H1 (cell line): ENCODE results near the gene CHAC1. TPM values are rescaled to one million over a fixed set of nuclear protein-coding genes. Genes with fewer than 3 reads are reported as not detected.

Experiments
- CTCF ChIA-PET: fragments of 300-600 bp; sonication (Branson Sonifier 250); formaldehyde crosslinking; loops from one replicate; lab custom pipeline; 2021; ENCODE audit not compliant: partially characterized antibody; lab: Charles Lee
- POLR2A ChIA-PET: fragments of 300-600 bp; sonication (Branson Sonifier 250); formaldehyde crosslinking; loops from one replicate; lab custom pipeline; 2021; ENCODE audit warnings: inconsistent platforms; ENCODE audit not compliant: partially characterized antibody; lab: Charles Lee
- DNase-seq, 2 experiments: peaks; one replicate each; pipeline versions ENCODE4 v3.0.0 to v3.0.0-alpha.2; 2010 to 2022; ENCODE audit warnings: low spot score in 2 of 2, low read depth in 1 of 2, mixed read lengths in 1 of 2
- FAIRE-seq: peaks from 2 replicates; lab custom pipeline; 2011; peaks lifted over from hg19 to GRCh38; lab: Jason Lieb, UNC
- H2AFZ ChIP-seq: 2 replicates; pipeline ENCODE4 v1.8.1; 2012; ENCODE audit warnings: low read length, inconsistent platforms
- H2AK5ac ChIP-seq: 2 replicates; pipeline ENCODE4 v1.6.1; 2013; ENCODE audit warnings: low read depth, low read length
- H2BK120ac ChIP-seq: replicated peaks from 2 replicates; pipeline ENCODE3; 2013; ENCODE audit warnings: low read depth, low read length, inconsistent platforms
- H2BK12ac ChIP-seq: 2 replicates; pipeline ENCODE4 v1.6.1; 2013; ENCODE audit warnings: low read depth, low read length
- H2BK15ac ChIP-seq: 2 replicates; pipeline ENCODE4 v1.6.1; 2013; ENCODE audit warnings: low read length
- H2BK20ac ChIP-seq: 2 replicates; pipeline ENCODE4 v1.6.1; 2013; ENCODE audit warnings: low read length
- H2BK5ac ChIP-seq: 2 replicates; pipeline ENCODE4 v1.6.1; 2013; ENCODE audit warnings: low read depth, low read length
- H3K14ac ChIP-seq: 2 replicates; pipeline ENCODE4 v1.6.1; 2013; ENCODE audit warnings: inconsistent platforms; ENCODE audit not compliant: insufficient read length
- H3K18ac ChIP-seq: 2 replicates; pipeline ENCODE4 v1.6.1; 2013; ENCODE audit warnings: low read length; ENCODE audit errors: extremely low read depth
- H3K23ac ChIP-seq: 2 replicates; pipeline ENCODE4 v1.6.1; 2013; ENCODE audit warnings: inconsistent platforms; ENCODE audit not compliant: insufficient read length
- H3K23me2 ChIP-seq: 2 replicates; pipeline ENCODE4 v1.6.1; 2013; ENCODE audit warnings: low read depth, low read length
- H3K27ac ChIP-seq: 2 replicates; pipeline ENCODE4 v1.6.1; 2011; ENCODE audit warnings: low read depth, low read length, inconsistent platforms
- H3K27me3 ChIP-seq, 4 experiments: replicated peaks in 1 of 4; 1 replicate in 1 of 4; 2 replicates in 3 of 4; pipeline versions ENCODE4 v1.6.1 to v1.8.1; 2011 to 2013; ENCODE audit warnings: low read length in 3 of 4, mild to moderate bottlenecking in 3 of 4, inconsistent platforms in 2 of 4, mixed read lengths in 2 of 4, moderate library complexity in 1 of 4; ENCODE audit not compliant: control insufficient read depth in 3 of 4, insufficient read depth in 3 of 4; ENCODE audit errors: extremely low read depth in 1 of 4
- H3K36me3 ChIP-seq, 4 experiments: 2 replicates each; pipeline versions ENCODE4 v1.6.1 to v1.8.1; 2011 to 2013; ENCODE audit warnings: mild to moderate bottlenecking in 4 of 4, low read length in 3 of 4, moderate library complexity in 2 of 4, control low read depth in 1 of 4, inconsistent platforms in 1 of 4; ENCODE audit not compliant: insufficient read depth in 4 of 4, control insufficient read depth in 2 of 4
- H3K4ac ChIP-seq: replicated peaks from 2 replicates; pipeline ENCODE3; 2013; ENCODE audit warnings: low read length, low read depth, mixed read lengths, inconsistent platforms; ENCODE audit not compliant: insufficient read length
- H3K4me1 ChIP-seq, 4 experiments: replicated peaks in 1 of 4; 1 replicate in 1 of 4; 2 replicates in 3 of 4; pipeline versions ENCODE4 v1.6.1 to v1.8.1; 2011 to 2013; ENCODE audit warnings: low read length in 3 of 4, inconsistent platforms in 2 of 4, mixed read lengths in 1 of 4; ENCODE audit not compliant: insufficient read depth in 4 of 4, control insufficient read depth in 3 of 4
- H3K4me2 ChIP-seq, 2 experiments: 2 replicates each; pipeline versions ENCODE4 v1.6.1 to v1.8.1; 2011 to 2013; ENCODE audit warnings: low read depth in 2 of 2, low read length in 2 of 2, control low read depth in 1 of 2, inconsistent platforms in 1 of 2, mild to moderate bottlenecking in 1 of 2; ENCODE audit not compliant: insufficient read depth in 1 of 2
- H3K4me3 ChIP-seq, 4 experiments: fragments of 200-600, 300-600 bp in 1 of 4; sonication (generic), shearing (Covaris generic), sonication (Bioruptor Twin) in 1 of 4; 2 replicates each; pipeline versions ENCODE4 v1.5.1 to v1.8.1; 2011 to 2016; ENCODE audit warnings: low read length in 4 of 4, low read depth in 3 of 4, control low read depth in 2 of 4, inconsistent platforms in 2 of 4, mild to moderate bottlenecking in 2 of 4, mixed read lengths in 1 of 4, moderate library complexity in 1 of 4; ENCODE audit not compliant: insufficient read depth in 2 of 4; ENCODE audit errors: extremely low read depth in 1 of 4
- H3K56ac ChIP-seq: replicated peaks from 2 replicates; pipeline ENCODE3; 2013; ENCODE audit warnings: low read depth, mild to moderate bottlenecking, mixed read lengths, low read length, inconsistent platforms; ENCODE audit not compliant: insufficient read length
- H3K79me1 ChIP-seq: 2 replicates; pipeline ENCODE4 v1.6.1; 2013; ENCODE audit warnings: low read depth, low read length, control low read depth
- H3K79me2 ChIP-seq, 2 experiments: 2 replicates each; pipeline versions ENCODE4 v1.6.1 to v1.8.1; 2012 to 2013; ENCODE audit warnings: low read length in 2 of 2, mild to moderate bottlenecking in 2 of 2, inconsistent platforms in 1 of 2; ENCODE audit not compliant: insufficient read depth in 2 of 2, control insufficient read depth in 1 of 2
- H3K9ac ChIP-seq, 4 experiments: replicated peaks in 1 of 4; 1 replicate in 1 of 4; 2 replicates in 3 of 4; pipeline versions ENCODE4 v1.6.1 to v1.8.1; 2011 to 2013; ENCODE audit warnings: low read depth in 3 of 4, low read length in 3 of 4, control low read depth in 2 of 4, mild to moderate bottlenecking in 2 of 4, moderate library complexity in 2 of 4, inconsistent platforms in 1 of 4; ENCODE audit errors: extremely low read depth in 1 of 4
- H3K9me3 ChIP-seq, 2 experiments: 2 replicates each; pipeline versions ENCODE4 v1.6.1 to v1.8.1; 2012 to 2013; ENCODE audit warnings: mild to moderate bottlenecking in 2 of 2, moderate library complexity in 2 of 2, control low read depth in 1 of 2, inconsistent platforms in 1 of 2, low read depth in 1 of 2, low read length in 1 of 2, mixed read lengths in 1 of 2; ENCODE audit not compliant: insufficient read depth in 2 of 2
- H4K20me1 ChIP-seq, 2 experiments: replicated peaks in 1 of 2; 2 replicates each; pipeline versions ENCODE3 to v1.8.1; 2011 to 2013; ENCODE audit warnings: inconsistent platforms in 2 of 2, low read length in 2 of 2, mild to moderate bottlenecking in 1 of 2; ENCODE audit not compliant: insufficient read depth in 2 of 2, control insufficient read depth in 1 of 2
- H4K5ac ChIP-seq: 2 replicates; pipeline ENCODE4 v1.6.1; 2013; ENCODE audit warnings: low read length, low read depth, mixed read lengths, inconsistent platforms; ENCODE audit not compliant: insufficient read length
- H4K8ac ChIP-seq: 2 replicates; pipeline ENCODE4 v1.8.0; 2013; ENCODE audit warnings: mild to moderate bottlenecking, moderate library complexity, low read length, inconsistent platforms; ENCODE audit not compliant: insufficient read depth; ENCODE audit errors: extremely low read depth
- H4K91ac ChIP-seq: replicated peaks from 2 replicates; pipeline ENCODE3; 2013; ENCODE audit warnings: low read length, mixed read lengths, inconsistent platforms; ENCODE audit not compliant: insufficient read length
- BACH1 ChIP-seq: IDR thresholded peaks from 2 replicates; pipeline ENCODE4 v1.6.1; 2012; ENCODE audit warnings: low read length, improper control_type of control experiment
- CTBP2 ChIP-seq: IDR thresholded peaks from 2 replicates; pipeline ENCODE4 v1.7.0; 2011; ENCODE audit warnings: borderline replicate concordance, mild to moderate bottlenecking, moderate library complexity, mixed read lengths, low read length; ENCODE audit not compliant: insufficient read depth, insufficient read length
- FOSL1 ChIP-seq: IDR thresholded peaks from 2 replicates; pipeline ENCODE4 v1.6.1; 2011; ENCODE audit warnings: mild to moderate bottlenecking, low read depth, low read length, moderate library complexity; ENCODE audit not compliant: insufficient read depth
- KDM4A ChIP-seq: IDR thresholded peaks from one replicate; pipeline ENCODE4 v1.7.1; 2012; ENCODE audit warnings: low read depth, mild to moderate bottlenecking, moderate library complexity, low read length, inconsistent platforms; ENCODE audit not compliant: severe bottlenecking
- POLR2A ChIP-seq, 2 experiments: IDR thresholded peaks; 1 replicate in 1 of 2; 2 replicates in 1 of 2; pipeline ENCODE4 v1.6.1; 2011; ENCODE audit warnings: low read depth in 2 of 2, low read length in 2 of 2, mild to moderate bottlenecking in 2 of 2; ENCODE audit errors: control extremely low read depth in 1 of 2
- SP1 ChIP-seq: IDR thresholded peaks from 2 replicates; pipeline ENCODE4 v1.6.1; 2011; ENCODE audit warnings: low read depth, low read length
- SUZ12 ChIP-seq: fragments of 200-600 bp; sonication (generic); IDR thresholded peaks from 2 replicates; pipeline ENCODE4 v1.6.1; 2012; ENCODE audit warnings: mild to moderate bottlenecking, inconsistent platforms, low read length, moderate library complexity, mixed read lengths
- TAF7 ChIP-seq: optimal IDR thresholded peaks from 2 replicates; pipeline ENCODE3; 2011; ENCODE audit warnings: low read depth, mild to moderate bottlenecking, inconsistent platforms, low read length, moderate library complexity, borderline replicate concordance
- WGBS, 2 experiments: shearing (Covaris generic) in 1 of 2; methylation state at CpG; one replicate each; pipeline versions ENCODE4 v1.1.6 to v1.1.7; 2013 to 2015; ENCODE audit warnings: low lambda C conversion rate in 2 of 2, mixed read lengths in 2 of 2, inconsistent platforms in 1 of 2, low coverage in 1 of 2, missing lambda C conversion rate in 1 of 2; ENCODE audit not compliant: insufficient replicate concordance in 2 of 2, insufficient coverage in 1 of 2, insufficient read length in 1 of 2; ENCODE audit errors: extremely low coverage in 1 of 2, missing lambda C conversion rate in 1 of 2; 5-methylcytosine and 5-hydroxymethylcytosine counted together
- polyA plus RNA-seq, 7 experiments: library from polyadenylated mRNA; depleted of rRNA in 3 of 7; stranded (reverse) in 5 of 7; unstranded in 2 of 7; fragments of >200 nt in 5 of 7; fragments of 200-250 nt in 2 of 7; gene quantifications; 1 replicate in 5 of 7; 2 replicates in 1 of 7; 4 replicates in 1 of 7; pipeline versions ENCODE4 v1.2.1 to v1.2.3, GENCODE V29; 2011 to 2013; ENCODE audit warnings: missing spikeins in 2 of 7, mixed read lengths in 2 of 7
- total RNA-seq: library from RNA; stranded (reverse); fragmentation: NEBNext Ultra II Directional; extraction: Animal tissue kit (Norgen Biotek cat#: 25700); gene quantifications from 2 replicates; pipeline ENCODE4 v1.2.1, GENCODE V29; 2021
- TF ChIP-seq, protein P1 (sequence below): IDR thresholded peaks from 2 replicates; pipeline ENCODE4 v1.6.1; 2012; ENCODE audit warnings: inconsistent platforms
- TF ChIP-seq, protein P2 (sequence below): IDR thresholded peaks from 2 replicates; pipeline ENCODE4 v1.6.1; 2012; ENCODE audit warnings: inconsistent platforms

The CHAC1 gene
- total and polyA plus RNA-seq, 2 of the 8 experiments (the other 6 are each of a cell fraction or from before 2014, with no cell fraction given), result 34.3 to 159 TPM

DNA sequence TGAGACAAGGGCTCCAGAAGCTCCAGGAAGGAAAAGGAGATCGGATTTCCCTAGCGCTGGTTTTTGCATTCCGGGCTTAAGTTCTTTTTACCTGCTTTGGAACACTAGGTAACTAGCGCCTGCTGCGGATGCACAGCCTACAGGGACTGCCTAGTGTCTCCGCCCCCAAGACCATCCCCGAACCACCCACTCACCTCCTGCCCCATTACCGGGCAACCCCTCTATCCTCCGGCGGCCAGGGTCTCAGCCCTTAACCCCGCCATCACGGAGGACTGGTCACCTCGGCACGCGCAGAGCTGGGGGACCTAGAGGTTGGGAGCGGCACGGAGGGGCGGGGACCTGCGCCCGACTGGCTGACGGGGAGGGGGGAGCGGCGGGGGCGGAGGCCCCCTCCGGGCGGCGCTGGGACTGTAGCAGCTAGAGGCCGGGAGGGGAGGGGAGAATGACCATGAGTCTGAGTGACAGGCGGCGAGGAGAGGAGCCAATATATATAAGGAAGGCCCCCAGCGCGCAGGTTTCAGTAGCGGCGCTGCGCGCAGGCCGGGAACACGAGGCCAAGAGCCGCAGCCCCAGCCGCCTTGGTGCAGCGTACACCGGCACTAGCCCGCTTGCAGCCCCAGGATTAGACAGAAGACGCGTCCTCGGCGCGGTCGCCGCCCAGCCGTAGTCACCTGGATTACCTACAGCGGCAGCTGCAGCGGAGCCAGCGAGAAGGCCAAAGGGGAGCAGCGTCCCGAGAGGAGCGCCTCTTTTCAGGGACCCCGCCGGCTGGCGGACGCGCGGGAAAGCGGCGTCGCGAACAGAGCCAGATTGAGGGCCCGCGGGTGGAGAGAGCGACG is 24.2 kb upstream of the CHAC1 start, which contains the start of gene DLL4:
Gene DLL4 (plus strand): TSS at position 520 of the 839 bp plus-strand sequence. CDS start 329 bp downstream, outside the sequence.
- H3K23me2 ChIP-seq, result peaks cover 29% of the 10 kb centered on the region; the same call in 1 of the 2 replicates
- no peaks in the 10 kb centered on the region for H3K79me2 ChIP-seq
- H4K5ac ChIP-seq, result no peak within 1 kb of the TSS
- H3K14ac ChIP-seq, result no peak within 1 kb of the TSS
- H3K27ac ChIP-seq, result no peak within 1 kb of the TSS
- FAIRE-seq, result no peak
- peak within 1 kb of the TSS; percentile 31 to 71 (median 46) for H3K4me3 ChIP-seq
- ChIA-PET POLR2A (interaction anchor here (0.9 to 43.8 kb wide), 12 partner anchors 11 to 404 kb away, joined by 3 to 1505 read pairs (median 4); partner anchors contain the start of genes CHAC1, INO80, NUSAP1 and OIP5), CTCF (interaction anchor here (0.8 to 33.1 kb wide), 13 partner anchors 4 to 536 kb away, joined by 3 to 619 read pairs (median 9); partner anchors contain the start of genes CHAC1, DLL4, RHOV and VPS18)
- 0 out of 2 replicates have a peak within 1 kb of the TSS, but pooled peaks have one; percentile 17 for H2BK12ac ChIP-seq
- H3K9me3 ChIP-seq, result no peaks in the 10 kb centered on the region
- no peaks in the 10 kb centered on the region for H3K79me1 ChIP-seq
- no peak within 1 kb of the TSS for H3K56ac ChIP-seq
- peaks cover 2 to 22% of the 10 kb centered on the region in 2 experiments for H4K20me1 ChIP-seq
- no peak within 1 kb of the TSS; the same call in 1 of the 2 replicates for H2BK5ac ChIP-seq
- 2% methylated on average over 51 of the region's 71 CpGs; no CpG with 5 or more reads in 1 of the 2 experiments for WGBS, 2 experiments
- H2AK5ac ChIP-seq, result no peak within 1 kb of the TSS
- peak in 1 of 2 experiments; percentile 87 for DNase-seq
- H3K4me1 ChIP-seq, result peaks cover 3 to 36% (median 21%) of the 10 kb centered on the region in 4 experiments
- no peak within 1 kb of the TSS for H2BK120ac ChIP-seq
- no peak within 1 kb of the TSS for H3K23ac ChIP-seq
- no peak within 1 kb of the TSS for H4K91ac ChIP-seq
- no peaks in the 10 kb centered on the region for H3K36me3 ChIP-seq
- H4K8ac ChIP-seq, result peak within 1 kb of the TSS; percentile 20
- no peak within 1 kb of the TSS; a peak in 1 of 7 replicates for H3K9ac ChIP-seq
- H3K18ac ChIP-seq, result peak within 1 kb of the TSS; percentile 32; the same call in 1 of the 2 replicates
- H2AFZ ChIP-seq, result no peak within 1 kb of the TSS; the same call in 1 of the 2 replicates
- no peak within 1 kb of the TSS for H3K4ac ChIP-seq
- no peak within 1 kb of the TSS for H2BK15ac ChIP-seq
- no peak within 1 kb of the TSS for H2BK20ac ChIP-seq
- peak within 1 kb of the TSS; percentile 87 to 97 for H3K4me2 ChIP-seq
- peaks cover 69 to 94% (median 90%) of the 10 kb centered on the region in 4 experiments for H3K27me3 ChIP-seq
- TF ChIP-seq SP1 (no peak), KDM4A (peak; percentile 19), TAF7 (no peak), FOSL1 (no peak), POLR2A (IDR thresholded peaks at IDR 0.05; ENCODE audit: control extremely low read depth in 1 of 2, low read depth in 2 of 2, low read length in 2 of 2) (peak in 1 of 2 experiments; percentile 69; a peak in 2 of 3 replicates), CTBP2 (no peak), SUZ12 (no peak; the same call in 1 of the 2 replicates), BACH1 (no peak)
- TF ChIP-seq, protein P1, sequence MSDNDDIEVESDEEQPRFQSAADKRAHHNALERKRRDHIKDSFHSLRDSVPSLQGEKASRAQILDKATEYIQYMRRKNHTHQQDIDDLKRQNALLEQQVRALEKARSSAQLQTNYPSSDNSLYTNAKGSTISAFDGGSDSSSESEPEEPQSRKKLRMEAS, result peak; percentile 92
- TF ChIP-seq, protein P2, sequence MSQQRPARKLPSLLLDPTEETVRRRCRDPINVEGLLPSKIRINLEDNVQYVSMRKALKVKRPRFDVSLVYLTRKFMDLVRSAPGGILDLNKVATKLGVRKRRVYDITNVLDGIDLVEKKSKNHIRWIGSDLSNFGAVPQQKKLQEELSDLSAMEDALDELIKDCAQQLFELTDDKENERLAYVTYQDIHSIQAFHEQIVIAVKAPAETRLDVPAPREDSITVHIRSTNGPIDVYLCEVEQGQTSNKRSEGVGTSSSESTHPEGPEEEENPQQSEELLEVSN, result peak; percentile 72
